Measurements from ENCODE around the gene SH3D19. TPM values are rescaled to one million over a fixed set of nuclear protein-coding genes. Genes with fewer than 3 reads are reported as not detected.
"Not testable (repeated sequence)": the region's sequence is repeated elsewhere in the genome, so short reads cannot be mapped to it uniquely, and the experiment has no call there.

Gene SH3D19
- total RNA-seq, 6 experiments from 2014 or later = 40.2 to 53.8 (median 46.9) TPM

DNA sequence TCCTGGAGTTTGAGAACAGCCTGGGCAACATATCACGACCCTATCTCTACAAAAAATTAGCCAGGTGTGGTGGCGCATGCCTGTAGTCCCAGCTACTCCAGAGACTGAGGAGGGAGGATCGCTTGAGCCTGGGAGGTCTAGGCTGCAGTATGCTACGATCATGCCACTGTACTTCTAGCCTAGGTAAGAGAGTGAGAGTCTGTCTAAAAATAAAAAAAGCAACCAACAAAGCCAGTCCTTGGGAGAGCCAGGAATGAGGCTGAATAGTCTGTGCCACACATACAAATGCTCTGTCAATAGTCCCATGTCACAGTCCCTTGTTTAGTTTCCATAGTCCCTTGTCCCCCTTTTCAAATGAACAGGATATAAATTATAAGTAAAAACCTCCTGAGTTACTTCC lies 67.7 kb downstream of the SH3D19 start:
- TF ChIP-seq, protein P1, sequence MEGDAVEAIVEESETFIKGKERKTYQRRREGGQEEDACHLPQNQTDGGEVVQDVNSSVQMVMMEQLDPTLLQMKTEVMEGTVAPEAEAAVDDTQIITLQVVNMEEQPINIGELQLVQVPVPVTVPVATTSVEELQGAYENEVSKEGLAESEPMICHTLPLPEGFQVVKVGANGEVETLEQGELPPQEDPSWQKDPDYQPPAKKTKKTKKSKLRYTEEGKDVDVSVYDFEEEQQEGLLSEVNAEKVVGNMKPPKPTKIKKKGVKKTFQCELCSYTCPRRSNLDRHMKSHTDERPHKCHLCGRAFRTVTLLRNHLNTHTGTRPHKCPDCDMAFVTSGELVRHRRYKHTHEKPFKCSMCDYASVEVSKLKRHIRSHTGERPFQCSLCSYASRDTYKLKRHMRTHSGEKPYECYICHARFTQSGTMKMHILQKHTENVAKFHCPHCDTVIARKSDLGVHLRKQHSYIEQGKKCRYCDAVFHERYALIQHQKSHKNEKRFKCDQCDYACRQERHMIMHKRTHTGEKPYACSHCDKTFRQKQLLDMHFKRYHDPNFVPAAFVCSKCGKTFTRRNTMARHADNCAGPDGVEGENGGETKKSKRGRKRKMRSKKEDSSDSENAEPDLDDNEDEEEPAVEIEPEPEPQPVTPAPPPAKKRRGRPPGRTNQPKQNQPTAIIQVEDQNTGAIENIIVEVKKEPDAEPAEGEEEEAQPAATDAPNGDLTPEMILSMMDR (IDR thresholded peaks at IDR 0.05) = no peak
- TF ChIP-seq POLR2A (IDR thresholded peaks at IDR 0.05) = no peak
- H3K9me3 ChIP-seq = no peaks in the 10 kb centered on the region
- H3K36me3 ChIP-seq = no peaks in the 10 kb centered on the region
- no peak overlapping the region for H3K4me3 ChIP-seq
- intact Hi-C loops (cut with DNase I) = no loop called here
- H3K4me1 ChIP-seq = peaks cover 0 to 18% (median 0%) of the 10 kb centered on the region in 4 donors
- ATAC-seq (peak in 1 of 4 donors; percentile 17), DNase-seq (no peak)
- no peaks in the 10 kb centered on the region for H3K27me3 ChIP-seq
- WGBS (ENCODE audit: insufficient coverage, low coverage, low lambda C conversion rate, missing lambda C conversion rate) = 85% methylated on average over 4 of the region's 4 CpGs
- no peak overlapping the region for H3K27ac ChIP-seq

DNA sequence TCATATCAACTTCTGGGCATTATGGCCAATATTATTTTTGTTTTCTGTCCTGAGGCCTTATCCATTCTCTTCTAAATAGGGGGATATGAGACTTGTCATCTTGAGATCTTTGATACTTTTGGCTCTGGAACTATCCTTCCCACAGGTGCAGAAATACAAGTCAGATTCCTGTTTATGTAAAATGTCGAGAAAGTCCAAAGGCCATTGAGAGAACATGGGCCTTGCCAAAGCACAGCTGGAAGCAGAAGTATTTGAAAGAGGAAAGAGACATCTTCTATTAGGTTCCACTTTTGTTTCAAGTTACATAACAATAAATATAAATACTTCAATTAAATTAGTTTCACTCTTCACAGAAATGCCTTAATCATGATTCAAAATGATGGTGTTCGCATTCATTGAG lies 69.3 kb downstream of the SH3D19 start:
- DNase-seq (no peak), ATAC-seq (peak; percentile 5 to 45 (median 22))
- Histone ChIP-seq H3K27me3 (no peaks in the 10 kb centered on the region), H3K9me3 (no peaks in the 10 kb centered on the region), H3K4me1 (peaks cover 0 to 32% (median 9%) of the 10 kb centered on the region in 4 donors), H3K36me3 (no peaks in the 10 kb centered on the region), H3K27ac (peak overlapping the region in 2 of 3 donors; percentile 10 to 45), H3K4me3 (no peak overlapping the region)
- intact Hi-C loops (cut with DNase I) = no loop called here
- TF ChIP-seq POLR2A (IDR thresholded peaks at IDR 0.05) = no peak
- TF ChIP-seq, protein P1 (IDR thresholded peaks at IDR 0.05) = no peak
- WGBS (ENCODE audit: insufficient coverage, low coverage, low lambda C conversion rate, missing lambda C conversion rate) = 55% methylated on average over 2 of the region's 2 CpGs

DNA sequence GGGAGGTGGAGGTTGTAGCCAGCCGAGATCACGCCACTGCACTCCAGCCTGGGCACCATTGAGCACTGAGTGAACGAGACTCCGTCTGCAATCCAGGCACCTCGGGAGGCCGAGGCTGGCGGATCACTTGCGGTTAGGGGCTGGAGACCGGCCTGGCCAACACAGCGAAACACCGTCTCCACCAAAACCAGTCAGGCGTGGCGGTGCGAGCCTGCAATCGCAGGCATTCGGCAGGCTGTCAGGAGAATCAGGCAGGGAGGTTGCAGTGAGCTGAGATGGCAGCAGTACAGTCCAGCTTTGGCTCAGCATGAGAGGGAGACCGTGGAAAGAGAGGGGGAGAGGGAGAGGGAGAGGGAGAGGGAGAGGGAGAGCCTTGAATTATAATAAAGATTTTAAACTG lies 69.7 kb downstream of the SH3D19 start:
- DNase-seq; intact Hi-C loops (cut with DNase I); H3K27me3 ChIP-seq; ATAC-seq; H3K27ac ChIP-seq; H3K4me3 ChIP-seq; H3K9me3 ChIP-seq; H3K36me3 ChIP-seq: not testable (repeated sequence)
- WGBS (ENCODE audit: insufficient coverage, low coverage, low lambda C conversion rate, missing lambda C conversion rate) = 99% methylated on average over 8 of the region's 17 CpGs
- H3K4me1 ChIP-seq = peaks cover 0 to 36% (median 9%) of the 10 kb centered on the region in 4 donors

DNA sequence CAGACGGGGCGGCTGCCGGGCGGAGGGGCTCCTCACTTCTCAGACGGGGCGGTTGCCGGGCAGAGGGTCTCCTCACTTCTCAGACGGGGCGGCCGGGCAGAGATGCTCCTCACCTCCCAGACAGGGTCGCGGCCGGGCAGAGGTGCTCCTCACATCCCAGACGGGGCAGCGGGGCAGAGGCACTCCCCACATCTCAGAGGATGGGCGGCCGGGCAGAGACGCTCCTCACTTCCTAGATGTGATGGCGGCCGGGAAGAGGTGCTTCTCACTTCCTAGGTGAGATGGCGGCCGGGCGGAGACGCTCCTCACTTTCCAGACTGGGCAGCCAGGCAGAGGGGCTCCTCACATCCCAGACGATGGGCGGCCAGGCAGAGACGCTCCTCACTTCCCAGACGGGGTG lies 70.2 kb downstream of the SH3D19 start:
- intact Hi-C loops (cut with DNase I); H3K27ac ChIP-seq; DNase-seq; H3K4me3 ChIP-seq; ATAC-seq; H3K36me3 ChIP-seq; H3K27me3 ChIP-seq; H3K9me3 ChIP-seq: not testable (repeated sequence)
- peaks cover 0 to 41% (median 9%) of the 10 kb centered on the region in 4 donors for H3K4me1 ChIP-seq
- WGBS (ENCODE audit: insufficient coverage, low coverage, low lambda C conversion rate, missing lambda C conversion rate) = no CpG with 5 or more reads among the region's 28 CpGs

DNA sequence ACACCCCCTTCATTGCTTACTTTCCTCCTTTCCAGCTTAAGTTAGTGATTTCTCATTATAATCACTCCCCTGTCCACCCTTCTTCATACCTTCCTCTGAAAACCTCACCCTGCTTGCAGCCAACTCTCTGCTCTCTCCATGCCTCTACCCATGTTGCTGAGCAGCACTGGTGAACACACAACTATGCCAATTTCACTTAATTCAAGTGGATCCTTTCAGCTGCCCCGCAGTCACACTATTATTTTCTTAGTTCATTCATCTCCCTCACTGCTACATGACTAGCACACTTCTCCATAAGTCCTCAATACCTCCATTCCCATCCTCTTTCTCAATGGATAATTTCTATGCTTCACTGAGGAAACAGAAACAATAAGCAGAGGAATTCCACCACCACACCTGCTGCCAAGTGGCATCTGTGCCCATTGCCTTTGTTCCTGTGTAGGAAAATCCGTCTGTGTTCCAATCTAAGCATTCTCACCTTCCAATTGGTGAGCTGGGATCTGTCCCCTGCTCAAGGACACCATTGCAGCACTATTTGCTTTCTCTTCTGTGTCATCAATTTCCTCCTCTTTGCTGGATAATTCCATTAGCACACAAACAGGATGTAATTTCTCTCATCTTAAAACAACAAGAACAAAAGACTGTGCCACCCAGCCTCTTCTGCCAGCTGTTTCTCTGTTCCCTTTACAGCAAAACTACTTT lies 73.7 kb downstream of the SH3D19 start:
- Histone ChIP-seq H3K27me3 (no peaks in the 10 kb centered on the region), H3K4me3 (no peak overlapping the region), H3K27ac (peak overlapping the region; percentile 62 to 88 (median 73)), H3K4me1 (peaks cover 0 to 74% (median 9%) of the 10 kb centered on the region in 4 donors), H3K9me3 (no peaks in the 10 kb centered on the region), H3K36me3 (no peaks in the 10 kb centered on the region)
- intact Hi-C loops (cut with DNase I) = no loop called here
- DNase-seq (peak; percentile 36 to 70 (median 67)), ATAC-seq (peak; percentile 80 to 90 (median 88))
- 10% methylated on average over 2 of the region's 2 CpGs for WGBS (ENCODE audit: insufficient coverage, low coverage, low lambda C conversion rate, missing lambda C conversion rate)
- peak; percentile 74 for TF ChIP-seq POLR2A (IDR thresholded peaks at IDR 0.05)
- TF ChIP-seq, protein P1 (IDR thresholded peaks at IDR 0.05) = no peak
